Adipocyte (in vitro differentiated cells): ENCODE data around the gene MITF.

Source experiments
- DNase-seq: peaks from one replicate; pipeline ENCODE4 v3.0.0-alpha.2; 2015; ENCODE audit warnings: low read depth
- H3K27me3 ChIP-seq: replicated peaks from 2 replicates; pipeline ENCODE4 v1.7.0; 2013; ENCODE audit warnings: mild to moderate bottlenecking, low read length, moderate library complexity; ENCODE audit not compliant: control insufficient read depth, insufficient read depth
- H3K36me3 ChIP-seq: 2 replicates; pipeline ENCODE4 v1.7.0; 2013; ENCODE audit warnings: low read length, mild to moderate bottlenecking, moderate library complexity; ENCODE audit not compliant: control insufficient read depth, insufficient read depth, severe bottlenecking
- H3K4me1 ChIP-seq: 2 replicates; pipeline ENCODE4 v1.7.0; 2013; ENCODE audit warnings: mild to moderate bottlenecking, low read length, moderate library complexity; ENCODE audit not compliant: control insufficient read depth, insufficient read depth
- H3K4me3 ChIP-seq: 2 replicates; pipeline ENCODE4 v1.7.0; 2013; ENCODE audit warnings: mild to moderate bottlenecking, low read length, moderate library complexity
- H3K9ac ChIP-seq: 2 replicates; pipeline ENCODE4 v1.7.0; 2013; ENCODE audit warnings: mild to moderate bottlenecking, low read length, moderate library complexity
- H3K9me3 ChIP-seq: 2 replicates; pipeline ENCODE4 v1.7.0; 2013; ENCODE audit warnings: mild to moderate bottlenecking, low read length, moderate library complexity; ENCODE audit not compliant: control insufficient read depth

The MITF gene

DNA sequence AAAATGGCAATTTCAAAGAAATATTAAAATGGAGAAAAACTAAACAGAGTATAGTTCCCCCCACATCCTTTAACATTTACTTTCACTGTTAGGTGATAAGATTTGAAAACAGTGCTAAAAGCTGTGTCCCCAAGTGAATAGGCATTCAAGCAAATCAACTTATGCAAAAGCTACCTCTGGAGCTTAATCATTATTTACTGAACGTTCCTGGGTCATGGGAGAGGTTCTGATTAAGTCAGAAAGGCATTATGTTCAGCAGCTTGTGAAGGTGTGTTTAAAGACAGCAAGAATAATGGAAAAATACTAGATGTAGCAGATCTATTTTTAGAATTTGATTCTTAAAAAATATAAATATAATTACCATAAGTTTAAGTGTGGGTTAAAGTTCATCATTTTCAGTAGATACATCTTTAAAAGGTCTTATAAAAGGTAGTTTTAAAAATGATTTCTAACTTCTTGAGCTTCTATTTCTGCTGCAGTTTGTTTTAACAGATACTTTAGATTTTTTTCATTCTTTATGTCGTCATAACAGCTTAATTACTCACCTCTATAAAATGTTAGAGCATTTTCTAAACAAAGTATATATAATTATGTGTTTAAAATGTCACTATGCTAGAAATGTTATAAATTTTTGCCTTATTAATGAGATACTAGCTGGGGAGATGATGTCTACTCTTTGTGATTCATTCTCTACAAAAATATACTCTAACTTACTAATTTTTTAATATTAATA lies 127.9 kb downstream of the MITF start:
- Histone ChIP-seq H3K27me3 (no peaks in the 10 kb centered on the region), H3K9me3 (no peaks in the 10 kb centered on the region), H3K9ac (peak overlapping the region; percentile 32), H3K36me3 (no peaks in the 10 kb centered on the region), H3K4me3 (no peak overlapping the region), H3K4me1 (peaks cover 31% of the 10 kb centered on the region)
- peak; percentile 39 for DNase-seq

DNA sequence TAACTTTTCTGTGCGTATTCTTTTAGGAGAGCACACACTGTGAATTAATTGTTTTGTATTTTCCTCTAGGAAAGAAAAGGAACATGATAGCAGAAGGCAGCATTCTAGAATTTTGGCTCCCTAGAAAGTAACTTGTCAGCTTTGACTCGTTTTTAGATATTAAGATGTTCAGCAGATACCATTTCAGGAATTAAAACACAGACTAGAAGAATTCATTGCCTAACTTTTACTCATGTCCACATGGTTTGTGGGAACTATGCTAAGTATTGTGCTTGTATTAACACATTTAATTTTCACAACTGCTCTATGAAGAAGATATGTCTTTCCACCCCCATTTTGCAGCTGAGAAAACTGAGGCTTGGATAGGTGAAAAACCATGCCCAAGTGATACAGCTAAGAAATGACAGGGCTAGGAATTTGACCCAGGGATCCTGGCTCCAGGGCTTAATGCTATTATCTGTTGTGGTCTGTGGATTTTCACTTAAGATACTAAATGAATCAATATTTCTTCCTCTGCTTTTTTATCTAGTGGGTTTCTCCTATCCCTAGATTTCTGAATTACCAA lies 128.8 kb downstream of the MITF start:
- H3K4me1 ChIP-seq, result peaks cover 36% of the 10 kb centered on the region
- H3K4me3 ChIP-seq, result no peak overlapping the region
- no peaks in the 10 kb centered on the region for H3K36me3 ChIP-seq
- no peak for DNase-seq
- no peaks in the 10 kb centered on the region for H3K27me3 ChIP-seq
- no peaks in the 10 kb centered on the region for H3K9me3 ChIP-seq
- H3K9ac ChIP-seq, result no peak overlapping the region

DNA sequence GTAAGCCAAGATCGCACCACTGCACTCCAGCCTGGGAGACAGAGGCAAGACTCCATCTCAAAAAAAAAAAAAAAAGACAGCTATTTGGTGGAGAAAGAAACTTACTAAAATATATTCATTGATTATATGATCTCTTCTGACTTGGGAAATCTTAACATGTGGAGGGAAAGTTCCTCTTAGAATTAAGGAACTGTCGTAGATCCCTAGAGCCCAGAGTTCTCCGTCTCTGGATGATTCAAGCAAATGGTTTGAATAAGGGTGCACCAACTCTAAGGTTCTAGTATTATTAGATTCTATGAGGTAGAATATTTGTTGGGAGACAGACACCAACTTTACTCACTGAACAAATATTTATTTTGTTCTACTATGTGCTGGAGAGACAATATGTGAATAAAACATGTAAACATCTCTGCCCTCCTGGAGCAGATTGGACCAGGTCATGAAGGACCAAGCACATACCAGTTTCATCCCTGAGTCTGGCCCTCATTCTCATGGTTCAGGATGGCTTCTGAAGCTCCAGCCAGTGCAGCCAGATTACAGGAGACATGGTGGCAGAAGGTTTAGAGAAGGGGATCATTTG lies 129.7 kb downstream of the MITF start:
- no peaks in the 10 kb centered on the region for H3K9me3 ChIP-seq
- no peaks in the 10 kb centered on the region for H3K27me3 ChIP-seq
- no peaks in the 10 kb centered on the region for H3K36me3 ChIP-seq
- H3K4me3 ChIP-seq, result no peak overlapping the region
- H3K4me1 ChIP-seq, result peaks cover 39% of the 10 kb centered on the region
- H3K9ac ChIP-seq, result no peak overlapping the region
- DNase-seq, result no peak

DNA sequence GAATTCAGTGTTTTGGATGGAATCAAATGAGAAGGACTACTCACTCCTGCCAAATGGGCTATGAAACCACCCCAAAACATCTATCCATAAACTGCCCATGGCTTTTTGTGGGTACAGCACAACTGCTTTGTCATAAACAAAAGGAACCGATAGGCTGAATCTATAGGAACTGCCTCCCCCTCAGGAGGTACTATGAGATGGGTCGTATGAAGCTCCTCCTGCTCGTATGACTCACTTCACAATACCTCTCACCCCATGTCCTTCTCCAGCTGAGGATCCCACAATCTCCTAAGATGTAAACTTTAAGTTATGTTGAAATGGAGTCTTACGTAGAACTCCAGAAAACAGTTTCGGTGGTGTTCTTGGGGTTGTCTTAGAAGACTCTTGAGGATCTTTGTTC lies 130.4 kb downstream of the MITF start:
- H3K4me1 ChIP-seq, result peaks cover 39% of the 10 kb centered on the region

DNA sequence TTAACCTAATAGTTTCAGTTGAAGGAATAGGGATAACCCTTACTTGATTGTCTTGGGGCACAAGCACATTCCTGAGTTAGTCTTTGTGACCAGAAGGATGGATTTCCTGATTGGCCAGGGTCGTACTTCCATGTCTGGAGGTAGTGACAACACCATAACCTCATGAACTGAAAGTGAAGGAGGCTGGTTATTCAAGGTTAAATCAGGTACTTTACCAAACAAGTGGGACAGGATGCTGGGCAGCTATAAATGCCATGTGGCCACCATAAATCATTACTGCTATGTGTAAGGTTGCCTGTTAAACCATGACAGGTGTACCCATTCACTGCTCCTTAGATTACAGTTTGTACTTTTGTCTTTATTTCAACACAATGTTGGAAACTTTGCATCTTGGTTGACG lies 132.0 kb downstream of the MITF start:
- H3K9ac ChIP-seq, result no peak overlapping the region

More for the DNA sequence above, 130.4 kb downstream of the MITF start:
- Histone ChIP-seq H3K9me3 (no peaks in the 10 kb centered on the region), H3K4me3 (no peak overlapping the region), H3K36me3 (no peaks in the 10 kb centered on the region), H3K27me3 (no peaks in the 10 kb centered on the region), H3K9ac (no peak overlapping the region)
- DNase-seq, result no peak

DNA sequence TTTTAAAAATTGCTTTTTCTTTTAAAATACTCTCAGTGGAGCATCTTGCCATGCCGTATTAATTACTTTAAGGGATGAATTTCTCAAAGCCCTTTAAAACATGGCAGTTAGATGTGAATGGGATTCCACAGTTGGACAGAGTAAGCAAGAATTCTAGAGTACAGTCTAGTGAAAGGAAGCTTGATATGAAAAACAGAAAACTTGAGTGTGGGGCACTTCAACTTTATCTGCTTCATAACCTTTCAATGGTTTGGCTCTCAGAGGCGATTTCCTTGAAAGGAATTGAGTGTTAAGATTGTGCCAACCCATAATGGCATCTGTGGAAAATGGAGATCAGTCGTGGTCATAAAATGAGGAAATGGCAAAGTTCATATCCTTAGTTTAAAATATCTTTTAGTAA lies 132.6 kb downstream of the MITF start:
- Histone ChIP-seq H3K9ac (no peak overlapping the region), H3K4me1 (peaks cover 26% of the 10 kb centered on the region), H3K36me3 (no peaks in the 10 kb centered on the region), H3K27me3 (no peaks in the 10 kb centered on the region), H3K9me3 (no peaks in the 10 kb centered on the region), H3K4me3 (no peak overlapping the region)
- DNase-seq, result no peak

More for the DNA sequence above, 132.0 kb downstream of the MITF start:
- Histone ChIP-seq H3K9me3 (no peaks in the 10 kb centered on the region), H3K36me3 (no peaks in the 10 kb centered on the region), H3K4me3 (no peak overlapping the region), H3K27me3 (no peaks in the 10 kb centered on the region), H3K4me1 (peaks cover 32% of the 10 kb centered on the region)
- DNase-seq, result no peak

DNA sequence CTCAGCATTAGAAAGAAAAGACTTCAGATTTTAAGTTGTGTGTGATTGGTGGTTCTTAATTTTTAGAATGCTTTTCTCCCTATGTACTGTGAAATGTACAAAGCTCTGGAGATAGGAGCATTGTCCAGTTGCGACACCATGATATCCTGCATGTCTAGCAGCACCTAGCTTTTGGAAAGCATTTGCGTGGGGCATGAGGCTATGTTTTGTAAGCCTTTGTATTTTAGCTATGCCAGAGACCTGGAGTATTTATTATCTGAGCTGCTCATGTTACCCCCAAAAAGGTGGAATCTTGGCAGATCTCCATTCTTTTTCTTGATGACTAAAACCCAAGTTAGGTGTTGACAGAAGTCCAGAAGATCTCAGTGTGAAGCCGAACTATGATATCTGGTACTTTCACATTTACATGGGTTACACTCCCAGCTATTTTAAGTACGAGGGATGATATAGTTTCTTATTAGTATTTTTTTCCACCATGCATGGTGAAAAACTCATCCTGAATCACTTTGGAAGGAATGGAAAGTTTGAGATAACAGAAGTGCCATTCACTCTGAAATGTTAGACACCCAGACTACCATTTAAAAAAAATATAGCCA lies 133.6 kb downstream of the MITF start:
- Histone ChIP-seq H3K4me1 (peaks cover 25% of the 10 kb centered on the region), H3K9me3 (no peaks in the 10 kb centered on the region), H3K36me3 (no peaks in the 10 kb centered on the region), H3K4me3 (no peak overlapping the region), H3K9ac (no peak overlapping the region), H3K27me3 (no peaks in the 10 kb centered on the region)
- DNase-seq, result no peak

DNA sequence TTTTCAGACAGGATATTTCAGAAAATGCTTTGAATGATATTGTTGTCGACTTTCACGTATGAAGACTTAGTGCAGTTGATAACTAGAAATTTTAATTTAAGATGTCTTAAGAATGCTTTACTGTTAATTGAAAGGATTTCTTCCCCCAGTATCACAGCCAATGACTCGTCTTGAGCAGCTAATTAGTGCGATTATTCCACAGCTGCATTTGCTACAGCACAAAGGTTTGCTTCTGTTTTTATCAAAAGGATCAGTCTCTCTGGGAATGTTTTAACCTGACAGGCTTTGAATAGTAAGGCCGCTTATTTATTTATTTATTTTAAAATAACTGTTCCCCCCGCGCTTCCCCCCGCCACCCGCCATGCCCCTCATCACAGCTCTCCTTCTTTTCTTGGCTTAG lies 136.8 kb downstream of the MITF start:
- Histone ChIP-seq H3K36me3 (no peaks in the 10 kb centered on the region), H3K27me3 (no peaks in the 10 kb centered on the region), H3K9me3 (no peaks in the 10 kb centered on the region), H3K9ac (no peak overlapping the region), H3K4me3 (no peak overlapping the region), H3K4me1 (peaks cover 26% of the 10 kb centered on the region)
- DNase-seq, result no peak

DNA sequence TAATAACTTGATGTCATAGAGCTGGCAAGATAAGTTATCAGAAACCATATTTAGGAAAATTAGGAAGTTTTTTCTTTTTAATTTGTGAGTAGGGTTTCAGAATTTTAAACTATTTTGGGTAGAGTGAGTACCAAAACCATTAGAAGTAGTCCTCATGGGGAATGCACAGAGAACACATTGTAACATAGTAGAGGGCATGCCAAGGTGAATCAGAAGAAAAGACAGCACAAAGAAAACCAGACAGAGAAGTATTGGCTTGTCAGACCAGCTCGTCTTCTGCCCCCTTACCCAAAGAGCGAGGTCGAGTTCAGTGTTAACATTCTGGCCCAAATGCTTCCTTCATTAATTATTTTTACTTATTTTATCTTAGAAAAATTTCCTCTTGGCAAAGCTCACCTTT lies 139.0 kb downstream of the MITF start:
- Histone ChIP-seq H3K4me1 (peaks cover 27% of the 10 kb centered on the region), H3K9ac (no peak overlapping the region), H3K9me3 (no peaks in the 10 kb centered on the region), H3K27me3 (no peaks in the 10 kb centered on the region), H3K36me3 (no peaks in the 10 kb centered on the region), H3K4me3 (no peak overlapping the region)
- no peak for DNase-seq

DNA sequence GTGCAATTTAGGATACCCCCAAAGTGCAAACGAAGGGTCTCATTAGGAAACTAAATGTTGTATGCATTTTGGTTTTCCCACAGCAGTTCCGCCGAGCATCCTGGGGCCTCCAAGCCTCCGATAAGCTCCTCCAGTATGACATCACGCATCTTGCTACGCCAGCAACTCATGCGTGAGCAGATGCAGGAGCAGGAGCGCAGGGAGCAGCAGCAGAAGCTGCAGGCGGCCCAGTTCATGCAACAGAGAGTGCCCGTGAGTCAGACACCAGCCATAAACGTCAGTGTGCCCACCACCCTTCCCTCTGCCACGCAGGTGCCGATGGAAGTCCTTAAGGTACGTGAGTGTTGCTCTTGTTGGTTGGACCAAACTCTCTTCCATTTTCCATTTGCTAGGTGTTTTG lies 139.8 kb downstream of the MITF start:
- H3K9ac ChIP-seq, result no peak overlapping the region
- H3K36me3 ChIP-seq, result no peaks in the 10 kb centered on the region
- H3K4me1 ChIP-seq, result peaks cover 35% of the 10 kb centered on the region
- DNase-seq, result no peak
- no peaks in the 10 kb centered on the region for H3K9me3 ChIP-seq
- no peak overlapping the region for H3K4me3 ChIP-seq
- no peaks in the 10 kb centered on the region for H3K27me3 ChIP-seq

DNA sequence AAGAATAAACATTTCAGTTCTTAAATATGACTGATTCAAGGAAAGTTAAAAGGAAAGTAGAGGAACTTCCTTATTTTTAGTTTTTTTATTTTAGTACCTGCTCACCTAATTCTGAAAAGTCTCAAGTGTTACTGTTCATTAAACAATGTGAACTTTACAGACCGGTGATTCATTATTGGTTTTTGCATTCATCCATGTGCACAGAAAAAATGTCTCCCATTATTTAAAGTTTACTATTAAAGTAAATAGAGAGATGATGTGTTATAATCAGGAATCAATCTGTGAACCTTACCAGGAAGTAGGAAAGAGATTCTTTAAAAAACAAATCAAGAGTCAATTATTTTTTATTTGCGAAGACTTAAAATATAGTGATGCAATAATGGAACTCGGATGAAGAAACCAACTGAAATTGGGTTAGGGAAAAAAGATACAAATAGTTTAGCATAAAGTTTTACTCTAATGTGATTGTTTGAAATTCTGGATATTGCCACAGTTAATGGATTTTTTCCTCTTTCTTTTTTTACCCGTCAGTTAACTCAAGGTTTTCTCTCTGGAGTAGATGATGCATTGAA lies 140.9 kb downstream of the MITF start:
- Histone ChIP-seq H3K9me3 (no peaks in the 10 kb centered on the region), H3K36me3 (no peaks in the 10 kb centered on the region), H3K4me3 (no peak overlapping the region), H3K27me3 (no peaks in the 10 kb centered on the region), H3K9ac (no peak overlapping the region), H3K4me1 (peaks cover 43% of the 10 kb centered on the region)
- DNase-seq, result no peak
